H1 (cell line): ENCODE results near the gene NCR2. TPM values are rescaled to one million over a fixed set of nuclear protein-coding genes. Genes with fewer than 3 reads are reported as not detected.

Experiments
- CTCF ChIA-PET: fragments of 300-600 bp; sonication (Branson Sonifier 250); formaldehyde crosslinking; loops from one replicate; lab custom pipeline; 2021; ENCODE audit not compliant: partially characterized antibody; lab: Charles Lee
- POLR2A ChIA-PET: fragments of 300-600 bp; sonication (Branson Sonifier 250); formaldehyde crosslinking; loops from one replicate; lab custom pipeline; 2021; ENCODE audit warnings: inconsistent platforms; ENCODE audit not compliant: partially characterized antibody; lab: Charles Lee
- DNase-seq, 2 experiments: peaks; one replicate each; pipeline versions ENCODE4 v3.0.0 to v3.0.0-alpha.2; 2010 to 2022; ENCODE audit warnings: low spot score in 2 of 2, low read depth in 1 of 2, mixed read lengths in 1 of 2
- FAIRE-seq: peaks from 2 replicates; lab custom pipeline; 2011; peaks lifted over from hg19 to GRCh38; lab: Jason Lieb, UNC
- H2AFZ ChIP-seq: 2 replicates; pipeline ENCODE4 v1.8.1; 2012; ENCODE audit warnings: low read length, inconsistent platforms
- H2AK5ac ChIP-seq: 2 replicates; pipeline ENCODE4 v1.6.1; 2013; ENCODE audit warnings: low read depth, low read length
- H2BK120ac ChIP-seq: replicated peaks from 2 replicates; pipeline ENCODE3; 2013; ENCODE audit warnings: low read depth, low read length, inconsistent platforms
- H2BK12ac ChIP-seq: 2 replicates; pipeline ENCODE4 v1.6.1; 2013; ENCODE audit warnings: low read depth, low read length
- H2BK15ac ChIP-seq: 2 replicates; pipeline ENCODE4 v1.6.1; 2013; ENCODE audit warnings: low read length
- H2BK20ac ChIP-seq: 2 replicates; pipeline ENCODE4 v1.6.1; 2013; ENCODE audit warnings: low read length
- H2BK5ac ChIP-seq: 2 replicates; pipeline ENCODE4 v1.6.1; 2013; ENCODE audit warnings: low read depth, low read length
- H3K14ac ChIP-seq: 2 replicates; pipeline ENCODE4 v1.6.1; 2013; ENCODE audit warnings: inconsistent platforms; ENCODE audit not compliant: insufficient read length
- H3K18ac ChIP-seq: 2 replicates; pipeline ENCODE4 v1.6.1; 2013; ENCODE audit warnings: low read length; ENCODE audit errors: extremely low read depth
- H3K23ac ChIP-seq: 2 replicates; pipeline ENCODE4 v1.6.1; 2013; ENCODE audit warnings: inconsistent platforms; ENCODE audit not compliant: insufficient read length
- H3K23me2 ChIP-seq: 2 replicates; pipeline ENCODE4 v1.6.1; 2013; ENCODE audit warnings: low read depth, low read length
- H3K27ac ChIP-seq: 2 replicates; pipeline ENCODE4 v1.6.1; 2011; ENCODE audit warnings: low read depth, low read length, inconsistent platforms
- H3K27me3 ChIP-seq, 4 experiments: replicated peaks in 1 of 4; 1 replicate in 1 of 4; 2 replicates in 3 of 4; pipeline versions ENCODE4 v1.6.1 to v1.8.1; 2011 to 2013; ENCODE audit warnings: low read length in 3 of 4, mild to moderate bottlenecking in 3 of 4, inconsistent platforms in 2 of 4, mixed read lengths in 2 of 4, moderate library complexity in 1 of 4; ENCODE audit not compliant: control insufficient read depth in 3 of 4, insufficient read depth in 3 of 4; ENCODE audit errors: extremely low read depth in 1 of 4
- H3K36me3 ChIP-seq, 4 experiments: 2 replicates each; pipeline versions ENCODE4 v1.6.1 to v1.8.1; 2011 to 2013; ENCODE audit warnings: mild to moderate bottlenecking in 4 of 4, low read length in 3 of 4, moderate library complexity in 2 of 4, control low read depth in 1 of 4, inconsistent platforms in 1 of 4; ENCODE audit not compliant: insufficient read depth in 4 of 4, control insufficient read depth in 2 of 4
- H3K4ac ChIP-seq: replicated peaks from 2 replicates; pipeline ENCODE3; 2013; ENCODE audit warnings: low read length, low read depth, mixed read lengths, inconsistent platforms; ENCODE audit not compliant: insufficient read length
- H3K4me1 ChIP-seq, 4 experiments: replicated peaks in 1 of 4; 1 replicate in 1 of 4; 2 replicates in 3 of 4; pipeline versions ENCODE4 v1.6.1 to v1.8.1; 2011 to 2013; ENCODE audit warnings: low read length in 3 of 4, inconsistent platforms in 2 of 4, mixed read lengths in 1 of 4; ENCODE audit not compliant: insufficient read depth in 4 of 4, control insufficient read depth in 3 of 4
- H3K4me2 ChIP-seq, 2 experiments: 2 replicates each; pipeline versions ENCODE4 v1.6.1 to v1.8.1; 2011 to 2013; ENCODE audit warnings: low read depth in 2 of 2, low read length in 2 of 2, control low read depth in 1 of 2, inconsistent platforms in 1 of 2, mild to moderate bottlenecking in 1 of 2; ENCODE audit not compliant: insufficient read depth in 1 of 2
- H3K4me3 ChIP-seq, 4 experiments: fragments of 200-600, 300-600 bp in 1 of 4; sonication (generic), shearing (Covaris generic), sonication (Bioruptor Twin) in 1 of 4; 2 replicates each; pipeline versions ENCODE4 v1.5.1 to v1.8.1; 2011 to 2016; ENCODE audit warnings: low read length in 4 of 4, low read depth in 3 of 4, control low read depth in 2 of 4, inconsistent platforms in 2 of 4, mild to moderate bottlenecking in 2 of 4, mixed read lengths in 1 of 4, moderate library complexity in 1 of 4; ENCODE audit not compliant: insufficient read depth in 2 of 4; ENCODE audit errors: extremely low read depth in 1 of 4
- H3K56ac ChIP-seq: replicated peaks from 2 replicates; pipeline ENCODE3; 2013; ENCODE audit warnings: low read depth, mild to moderate bottlenecking, mixed read lengths, low read length, inconsistent platforms; ENCODE audit not compliant: insufficient read length
- H3K79me1 ChIP-seq: 2 replicates; pipeline ENCODE4 v1.6.1; 2013; ENCODE audit warnings: low read depth, low read length, control low read depth
- H3K79me2 ChIP-seq, 2 experiments: 2 replicates each; pipeline versions ENCODE4 v1.6.1 to v1.8.1; 2012 to 2013; ENCODE audit warnings: low read length in 2 of 2, mild to moderate bottlenecking in 2 of 2, inconsistent platforms in 1 of 2; ENCODE audit not compliant: insufficient read depth in 2 of 2, control insufficient read depth in 1 of 2
- H3K9ac ChIP-seq, 4 experiments: replicated peaks in 1 of 4; 1 replicate in 1 of 4; 2 replicates in 3 of 4; pipeline versions ENCODE4 v1.6.1 to v1.8.1; 2011 to 2013; ENCODE audit warnings: low read depth in 3 of 4, low read length in 3 of 4, control low read depth in 2 of 4, mild to moderate bottlenecking in 2 of 4, moderate library complexity in 2 of 4, inconsistent platforms in 1 of 4; ENCODE audit errors: extremely low read depth in 1 of 4
- H3K9me3 ChIP-seq, 2 experiments: 2 replicates each; pipeline versions ENCODE4 v1.6.1 to v1.8.1; 2012 to 2013; ENCODE audit warnings: mild to moderate bottlenecking in 2 of 2, moderate library complexity in 2 of 2, control low read depth in 1 of 2, inconsistent platforms in 1 of 2, low read depth in 1 of 2, low read length in 1 of 2, mixed read lengths in 1 of 2; ENCODE audit not compliant: insufficient read depth in 2 of 2
- H4K20me1 ChIP-seq, 2 experiments: replicated peaks in 1 of 2; 2 replicates each; pipeline versions ENCODE3 to v1.8.1; 2011 to 2013; ENCODE audit warnings: inconsistent platforms in 2 of 2, low read length in 2 of 2, mild to moderate bottlenecking in 1 of 2; ENCODE audit not compliant: insufficient read depth in 2 of 2, control insufficient read depth in 1 of 2
- H4K5ac ChIP-seq: 2 replicates; pipeline ENCODE4 v1.6.1; 2013; ENCODE audit warnings: low read length, low read depth, mixed read lengths, inconsistent platforms; ENCODE audit not compliant: insufficient read length
- H4K8ac ChIP-seq: 2 replicates; pipeline ENCODE4 v1.8.0; 2013; ENCODE audit warnings: mild to moderate bottlenecking, moderate library complexity, low read length, inconsistent platforms; ENCODE audit not compliant: insufficient read depth; ENCODE audit errors: extremely low read depth
- H4K91ac ChIP-seq: replicated peaks from 2 replicates; pipeline ENCODE3; 2013; ENCODE audit warnings: low read length, mixed read lengths, inconsistent platforms; ENCODE audit not compliant: insufficient read length
- CBX8 ChIP-seq: fragments of 300-800, 300-1000 bp; sonication (generic); IDR thresholded peaks from 2 replicates; pipeline ENCODE4 v1.7.1; 2016; ENCODE audit warnings: low read depth, low read length, borderline replicate concordance
- CHD1 ChIP-seq: IDR thresholded peaks from 2 replicates; pipeline ENCODE4 v1.6.1; 2012; ENCODE audit warnings: low read depth, low read length, improper control_type of control experiment
- EGR1 ChIP-seq: IDR thresholded peaks from 2 replicates; pipeline ENCODE4 v1.6.1; 2011; ENCODE audit warnings: low read depth, low read length, borderline replicate concordance
- EZH2 ChIP-seq: fragments of 200-600 bp; sonication (generic); IDR thresholded peaks from 2 replicates; pipeline ENCODE4 v1.7.1; 2012; ENCODE audit warnings: low read depth, mild to moderate bottlenecking, moderate library complexity, low read length, inconsistent platforms; ENCODE audit not compliant: severe bottlenecking
- FOSL1 ChIP-seq: IDR thresholded peaks from 2 replicates; pipeline ENCODE4 v1.6.1; 2011; ENCODE audit warnings: mild to moderate bottlenecking, low read depth, low read length, moderate library complexity; ENCODE audit not compliant: insufficient read depth
- POLR2A ChIP-seq, 2 experiments: IDR thresholded peaks; 1 replicate in 1 of 2; 2 replicates in 1 of 2; pipeline ENCODE4 v1.6.1; 2011; ENCODE audit warnings: low read depth in 2 of 2, low read length in 2 of 2, mild to moderate bottlenecking in 2 of 2; ENCODE audit errors: control extremely low read depth in 1 of 2
- RAD21 ChIP-seq, 2 experiments: IDR thresholded peaks in 1 of 2; conservative IDR thresholded peaks in 1 of 2; 2 replicates each; pipeline ENCODE4 v1.6.1; 2011; ENCODE audit warnings: low read depth in 2 of 2, low read length in 2 of 2, improper control_type of control experiment in 1 of 2, inconsistent platforms in 1 of 2, mild to moderate bottlenecking in 1 of 2, moderate library complexity in 1 of 2
- TCF12 ChIP-seq: IDR thresholded peaks from 2 replicates; pipeline ENCODE4 v1.6.1; 2011; ENCODE audit warnings: low read depth, mild to moderate bottlenecking, low read length
- TEAD4 ChIP-seq: IDR thresholded peaks from 2 replicates; pipeline ENCODE4 v1.6.1; 2012; ENCODE audit warnings: low read depth, low read length, inconsistent platforms, mixed read lengths
- whole genome bisulfite sequencing, 2 experiments: shearing (Covaris generic) in 1 of 2; methylation state at CpG; one replicate each; pipeline versions ENCODE4 v1.1.6 to v1.1.7; 2013 to 2015; ENCODE audit warnings: low lambda C conversion rate in 2 of 2, mixed read lengths in 2 of 2, inconsistent platforms in 1 of 2, low coverage in 1 of 2, missing lambda C conversion rate in 1 of 2; ENCODE audit not compliant: insufficient replicate concordance in 2 of 2, insufficient coverage in 1 of 2, insufficient read length in 1 of 2; ENCODE audit errors: extremely low coverage in 1 of 2, missing lambda C conversion rate in 1 of 2; 5-methylcytosine and 5-hydroxymethylcytosine counted together
- polyA plus RNA-seq, 7 experiments: library from polyadenylated mRNA; depleted of rRNA in 3 of 7; stranded (reverse) in 5 of 7; unstranded in 2 of 7; fragments of >200 nt in 5 of 7; fragments of 200-250 nt in 2 of 7; gene quantifications; 1 replicate in 5 of 7; 2 replicates in 1 of 7; 4 replicates in 1 of 7; pipeline versions ENCODE4 v1.2.1 to v1.2.3, GENCODE V29; 2011 to 2013; ENCODE audit warnings: missing spikeins in 2 of 7, mixed read lengths in 2 of 7
- total RNA-seq: library from RNA; stranded (reverse); fragmentation: NEBNext Ultra II Directional; extraction: Animal tissue kit (Norgen Biotek cat#: 25700); gene quantifications from 2 replicates; pipeline ENCODE4 v1.2.1, GENCODE V29; 2021
- TF ChIP-seq, protein P1 (sequence below): IDR thresholded peaks from 2 replicates; pipeline ENCODE4 v1.6.1; 2012; ENCODE audit warnings: inconsistent platforms
- TF ChIP-seq, protein P2 (sequence below): IDR thresholded peaks from 2 replicates; pipeline ENCODE4 v1.6.1; 2012; ENCODE audit warnings: low read length, inconsistent platforms

Gene NCR2
- total and polyA plus RNA-seq, 2 of the 8 experiments (the other 6 are each of a cell fraction or from before 2014, with no cell fraction given) = not detected

DNA sequence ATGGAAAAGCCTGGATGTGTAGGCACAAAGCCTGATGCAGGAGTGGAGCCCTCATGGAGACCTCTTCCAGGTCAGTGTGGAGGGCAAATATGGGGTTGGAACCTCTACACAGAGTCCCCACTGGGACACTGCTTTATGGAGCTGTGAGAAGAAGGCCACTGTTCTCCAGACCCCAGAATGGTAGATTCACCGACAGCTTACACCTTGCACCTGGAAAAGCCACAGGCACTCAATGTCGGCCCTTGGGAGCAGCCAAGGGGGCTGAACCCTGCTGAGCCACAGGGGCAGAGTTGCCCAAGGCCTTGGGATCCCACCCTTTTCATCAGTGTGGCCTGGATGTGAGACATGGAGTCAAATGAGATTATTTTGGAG is 24.9 kb downstream of the NCR2 start:
- DNase-seq (peak in 1 of 2 experiments; percentile 6), FAIRE-seq (no peak)
- no peak overlapping the region for H3K56ac ChIP-seq
- ChIA-PET POLR2A (no interaction called here), CTCF (interaction anchor here (1.1 kb wide), 1 partner anchor 53 kb away, joined by 3 read pairs; no protein-coding TSS in a partner anchor)
- H3K27me3 ChIP-seq = no peaks in the 10 kb centered on the region; a peak in 1 of 7 replicates
- H2AFZ ChIP-seq = no peak overlapping the region
- no peaks in the 10 kb centered on the region for H3K4me1 ChIP-seq
- 83% methylated on average over 2 of the region's 2 CpGs; no CpG with 5 or more reads in 1 of the 2 experiments for WGBS, 2 experiments
- H3K4ac ChIP-seq = no peak overlapping the region
- no peak overlapping the region for H3K27ac ChIP-seq
- no peak overlapping the region for H3K4me2 ChIP-seq
- H3K36me3 ChIP-seq = no peaks in the 10 kb centered on the region
- H4K8ac ChIP-seq = no peak overlapping the region
- H3K9ac ChIP-seq = no peak overlapping the region
- H2BK20ac ChIP-seq = no peak overlapping the region
- H3K79me1 ChIP-seq = no peaks in the 10 kb centered on the region
- no peak overlapping the region for H2AK5ac ChIP-seq
- no peak overlapping the region for H2BK5ac ChIP-seq
- H3K79me2 ChIP-seq = no peaks in the 10 kb centered on the region
- no peak overlapping the region for H2BK120ac ChIP-seq
- no peak overlapping the region for H4K91ac ChIP-seq
- H3K23me2 ChIP-seq = no peaks in the 10 kb centered on the region
- no peaks in the 10 kb centered on the region for H4K20me1 ChIP-seq
- no peak overlapping the region for H3K4me3 ChIP-seq
- H2BK12ac ChIP-seq = no peak overlapping the region
- H4K5ac ChIP-seq = no peak overlapping the region
- H3K18ac ChIP-seq = no peak overlapping the region
- no peak overlapping the region for H2BK15ac ChIP-seq
- H3K23ac ChIP-seq = no peak overlapping the region
- H3K14ac ChIP-seq = no peak overlapping the region
- H3K9me3 ChIP-seq = peaks cover 16 to 17% of the 10 kb centered on the region in 2 experiments
- TF ChIP-seq TEAD4 = no peak
- no peak for TF ChIP-seq CBX8
- TF ChIP-seq TCF12 = no peak
- no peak for TF ChIP-seq EZH2
- TF ChIP-seq, protein P1, sequence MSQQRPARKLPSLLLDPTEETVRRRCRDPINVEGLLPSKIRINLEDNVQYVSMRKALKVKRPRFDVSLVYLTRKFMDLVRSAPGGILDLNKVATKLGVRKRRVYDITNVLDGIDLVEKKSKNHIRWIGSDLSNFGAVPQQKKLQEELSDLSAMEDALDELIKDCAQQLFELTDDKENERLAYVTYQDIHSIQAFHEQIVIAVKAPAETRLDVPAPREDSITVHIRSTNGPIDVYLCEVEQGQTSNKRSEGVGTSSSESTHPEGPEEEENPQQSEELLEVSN = no peak
- TF ChIP-seq FOSL1 = no peak
- TF ChIP-seq CHD1 = no peak
- no peak for TF ChIP-seq RAD21 (IDR thresholded peaks at IDR 0.05 in 1 of 2, conservative IDR thresholded peaks at IDR 0.05 in 1 of 2; ENCODE audit: low read depth in 2 of 2, low read length in 2 of 2)
- TF ChIP-seq POLR2A (IDR thresholded peaks at IDR 0.05; ENCODE audit: control extremely low read depth in 1 of 2, low read depth in 2 of 2, low read length in 2 of 2) = no peak
- TF ChIP-seq EGR1 = no peak
- TF ChIP-seq, protein P2, sequence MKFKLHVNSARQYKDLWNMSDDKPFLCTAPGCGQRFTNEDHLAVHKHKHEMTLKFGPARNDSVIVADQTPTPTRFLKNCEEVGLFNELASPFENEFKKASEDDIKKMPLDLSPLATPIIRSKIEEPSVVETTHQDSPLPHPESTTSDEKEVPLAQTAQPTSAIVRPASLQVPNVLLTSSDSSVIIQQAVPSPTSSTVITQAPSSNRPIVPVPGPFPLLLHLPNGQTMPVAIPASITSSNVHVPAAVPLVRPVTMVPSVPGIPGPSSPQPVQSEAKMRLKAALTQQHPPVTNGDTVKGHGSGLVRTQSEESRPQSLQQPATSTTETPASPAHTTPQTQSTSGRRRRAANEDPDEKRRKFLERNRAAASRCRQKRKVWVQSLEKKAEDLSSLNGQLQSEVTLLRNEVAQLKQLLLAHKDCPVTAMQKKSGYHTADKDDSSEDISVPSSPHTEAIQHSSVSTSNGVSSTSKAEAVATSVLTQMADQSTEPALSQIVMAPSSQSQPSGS = no peak
